Endothelial cell of umbilical vein (primary cell): ENCODE data around the gene ZNRF1. TPM values are rescaled to one million over a fixed set of nuclear protein-coding genes. Genes with fewer than 3 reads are reported as not detected.

Source experiments
- BruUV-seq: library from RNA; stranded (reverse); fragments of 400-500 nt; replicated peaks from 2 replicates; lab custom pipeline; 2021; lab: Mats Ljungman, UMichigan
- CTCF ChIA-PET: fragments of 300-600, 350-600 bp; sonication (Branson Sonifier 250); formaldehyde crosslinking; loops from one replicate; lab custom pipeline; 2021; ENCODE audit warnings: antibody characterized with exemption, inconsistent platforms; lab: Charles Lee
- POLR2A ChIA-PET: fragments of 300-600, 350-600 bp; sonication (Branson Sonifier 250); formaldehyde crosslinking; loops from one replicate; lab custom pipeline; 2021; ENCODE audit warnings: antibody characterized with exemption, inconsistent platforms; lab: Charles Lee
- DNase-seq: peaks from one replicate; pipeline ENCODE4 v3.0.0-alpha.2; 2011; ENCODE audit warnings: low read depth, low spot score
- FAIRE-seq: peaks from 2 replicates; lab custom pipeline; 2011; peaks lifted over from hg19 to GRCh38; lab: Jason Lieb, UNC
- H2AFZ ChIP-seq: 2 replicates; pipeline ENCODE4 v1.6.0; 2012; ENCODE audit warnings: low read depth, low read length, control low read depth, inconsistent platforms
- H3K27ac ChIP-seq: 2 replicates; pipeline ENCODE4 v1.5.1; 2011; ENCODE audit warnings: low read depth, mild to moderate bottlenecking, control low read depth, low read length, moderate library complexity; ENCODE audit not compliant: insufficient read depth
- H3K27me3 ChIP-seq, 2 experiments: 2 replicates each; pipeline versions ENCODE4 v1.6.0 to v1.6.1; 2011; ENCODE audit warnings: low read length in 2 of 2, mixed read lengths in 1 of 2; ENCODE audit not compliant: control insufficient read depth in 2 of 2, insufficient read depth in 2 of 2
- H3K36me3 ChIP-seq, 2 experiments: 2 replicates in 1 of 2; 3 replicates in 1 of 2; pipeline ENCODE4 v1.5.1; 2011; ENCODE audit warnings: low read length in 2 of 2, mild to moderate bottlenecking in 1 of 2, moderate library complexity in 1 of 2; ENCODE audit not compliant: control insufficient read depth in 2 of 2, insufficient read depth in 2 of 2; ENCODE audit errors: extremely low read depth in 1 of 2
- H3K4me1 ChIP-seq: 3 replicates; pipeline ENCODE4 v1.5.1; 2011; ENCODE audit warnings: mild to moderate bottlenecking, low read length; ENCODE audit not compliant: control insufficient read depth, insufficient read depth; ENCODE audit errors: extremely low read depth
- H3K4me2 ChIP-seq: 2 replicates; pipeline ENCODE4 v1.6.1; 2011; ENCODE audit warnings: low read length, control low read depth, mixed read lengths; ENCODE audit not compliant: insufficient read depth
- H3K4me3 ChIP-seq, 3 experiments: fragments of 200-600 bp in 1 of 3; sonication (generic), shearing (Covaris generic) in 1 of 3; replicated peaks in 1 of 3; 2 replicates each; pipeline ENCODE4 v1.5.1; 2011 to 2016; ENCODE audit warnings: control low read depth in 3 of 3, low read length in 3 of 3, mild to moderate bottlenecking in 2 of 3, inconsistent platforms in 1 of 3, low read depth in 1 of 3, moderate library complexity in 1 of 3; ENCODE audit not compliant: insufficient read depth in 1 of 3
- H3K79me2 ChIP-seq: 2 replicates; pipeline ENCODE4 v1.6.0; 2012; ENCODE audit warnings: low read length, inconsistent platforms; ENCODE audit not compliant: control insufficient read depth, insufficient read depth
- H3K9ac ChIP-seq: replicated peaks from 2 replicates; pipeline ENCODE3; 2011; ENCODE audit warnings: low read length, control low read depth; ENCODE audit not compliant: insufficient read depth; ENCODE audit errors: extremely low read depth
- H3K9me1 ChIP-seq: replicated peaks from 3 replicates; pipeline ENCODE4 v1.6.0; 2011; ENCODE audit warnings: mild to moderate bottlenecking, low read length; ENCODE audit not compliant: control insufficient read depth, insufficient read depth; ENCODE audit errors: extremely low read depth
- H3K9me3 ChIP-seq: replicated peaks from 2 replicates; pipeline ENCODE4 v1.5.1; 2012; ENCODE audit warnings: low read length, inconsistent platforms; ENCODE audit not compliant: control insufficient read depth, insufficient read depth
- H4K20me1 ChIP-seq: replicated peaks from 2 replicates; pipeline ENCODE3; 2011; ENCODE audit warnings: mild to moderate bottlenecking, low read length; ENCODE audit not compliant: control insufficient read depth, insufficient read depth; ENCODE audit errors: extremely low read depth
- CTCF ChIP-seq, 2 donors: IDR thresholded peaks; 1 replicate in 1 of 2; 2 replicates in 1 of 2; pipeline ENCODE4 v1.5.1; 2011; ENCODE audit warnings: low read length in 2 of 2, mild to moderate bottlenecking in 2 of 2, moderate library complexity in 2 of 2, control low read depth in 1 of 2, inconsistent platforms in 1 of 2, low read depth in 1 of 2; ENCODE audit not compliant: insufficient read depth in 1 of 2; ENCODE audit errors: extremely low read depth in 1 of 2
- EZH2 ChIP-seq: IDR thresholded peaks from 2 replicates; pipeline ENCODE4 v1.6.1; 2012; ENCODE audit warnings: borderline replicate concordance, low read depth, mild to moderate bottlenecking, moderate library complexity, low read length, inconsistent platforms; ENCODE audit not compliant: severe bottlenecking
- FOS ChIP-seq: IDR thresholded peaks from 2 replicates; pipeline ENCODE4 v1.6.1; 2011; ENCODE audit warnings: mild to moderate bottlenecking, low read length, moderate library complexity, borderline replicate concordance; ENCODE audit not compliant: insufficient read depth
- GATA2 ChIP-seq: IDR thresholded peaks from 2 replicates; pipeline ENCODE4 v1.7.0; 2011; ENCODE audit warnings: low read depth, mild to moderate bottlenecking, moderate library complexity, mixed read lengths, low read length; ENCODE audit not compliant: insufficient read length, insufficient read depth
- JUN ChIP-seq: IDR thresholded peaks from 2 replicates; pipeline ENCODE4 v1.6.1; 2011; ENCODE audit warnings: borderline replicate concordance, low read depth; ENCODE audit not compliant: insufficient read length, insufficient read depth
- MAX ChIP-seq: IDR thresholded peaks from 2 replicates; pipeline ENCODE4 v1.6.1; 2011; ENCODE audit not compliant: insufficient read depth, insufficient read length
- MYC ChIP-seq: IDR thresholded peaks from one replicate; pipeline ENCODE4 v1.6.1; 2011; ENCODE audit warnings: mild to moderate bottlenecking, low read depth, low read length
- POLR2A ChIP-seq: IDR thresholded peaks from 2 replicates; pipeline ENCODE4 v1.6.1; 2012; ENCODE audit warnings: low read depth, mild to moderate bottlenecking, control low read depth, low read length
- POLR2AphosphoS5 ChIP-seq: IDR thresholded peaks from 2 replicates; pipeline ENCODE4 v1.6.1; 2012; ENCODE audit warnings: low read depth, mild to moderate bottlenecking, control low read depth, low read length, moderate library complexity; ENCODE audit not compliant: insufficient read depth
- dilution Hi-C: fragments of 300-500 bp; cut with MboI; formaldehyde crosslinking; loops from one replicate; pipeline ENCODE4 v1.15.0; 2019; ENCODE audit warnings: low sequenced_read_pairs; ENCODE audit not compliant: extremely low pct_ligation_motif_present
- intact Hi-C: fragments of 100-400 bp; cut with micrococcal nuclease; formaldehyde crosslinking; loops from one replicate; pipeline ENCODE4 v1.10.0; 2022
- polyA plus RNA-seq, 4 experiments: library from polyadenylated mRNA; depleted of rRNA in 3 of 4; stranded (reverse) in 3 of 4; unstranded in 1 of 4; fragments of >200 nt; gene quantifications; 2 replicates each; pipeline versions ENCODE4 v1.2.1 to v1.2.3, GENCODE V29; 2011 to 2012; ENCODE audit warnings: missing spikeins in 1 of 4
- total RNA-seq: library from RNA; stranded (reverse); gene quantifications from 2 replicates; pipeline ENCODE4 v1.2.3, GENCODE V29; 2021

ZNRF1 gene
- total and polyA plus RNA-seq, 2 donors (not counting 3 experiments of a cell fraction or from before 2014, with no cell fraction given) = 23.7 to 34.9 TPM

GRCh38 chr16:75110637-75111513, 112.1 kb downstream of the ZNRF1 start:
- H3K9ac ChIP-seq = no peak overlapping the region
- no peaks in the 10 kb centered on the region for H3K27me3 ChIP-seq
- H4K20me1 ChIP-seq = no peaks in the 10 kb centered on the region
- no peaks in the 10 kb centered on the region for H3K9me3 ChIP-seq
- H2AFZ ChIP-seq = no peak overlapping the region
- ChIA-PET POLR2A (interaction anchor here (1.2 kb wide), 1 partner anchor 126 kb away, joined by 4 read pairs; the partner anchor contains the start of gene WDR59), CTCF (interaction anchor here (0.6 to 7.2 kb wide), 46 partner anchors 9 to 679 kb away, joined by 3 to 317 read pairs (median 5); partner anchors contain the start of genes WDR59 and ZNRF1)
- dilution Hi-C loops = no loop called here
- FAIRE-seq = peak; percentile 91
- intact Hi-C loops = loop anchor here (1.0 to 2.0 kb wide), 6 partner anchors 24 to 402 kb away; no protein-coding TSS in a partner anchor
- peak; percentile 85 for DNase-seq
- BruUV-seq = no TSS peak
- H3K9me1 ChIP-seq = no peaks in the 10 kb centered on the region
- H3K4me3 ChIP-seq = no peak overlapping the region
- no peak overlapping the region for H3K27ac ChIP-seq
- peaks cover 12% of the 10 kb centered on the region for H3K4me1 ChIP-seq
- H3K79me2 ChIP-seq = no peaks in the 10 kb centered on the region
- no peak overlapping the region for H3K4me2 ChIP-seq
- TF ChIP-seq JUN = no peak
- TF ChIP-seq CTCF (IDR thresholded peaks at IDR 0.05; ENCODE audit: extremely low read depth in 1 of 2, insufficient read depth in 1 of 2, low read depth in 1 of 2, low read length in 2 of 2) = peak; percentile 87 to 95
- TF ChIP-seq MYC = peak; percentile 50
- no peak for TF ChIP-seq FOS
- TF ChIP-seq GATA2 = no peak
- no peak for TF ChIP-seq EZH2
- TF ChIP-seq POLR2AphosphoS5 = no peak
- no peak for TF ChIP-seq MAX
- no peak for TF ChIP-seq POLR2A
- peaks cover 0 to 3% of the 10 kb centered on the region in 2 experiments for H3K36me3 ChIP-seq
